ENCODE data around the gene RALGAPA2.

The RALGAPA2 gene

GRCh38 chr20:20454850-20455627 lies 257.4 kb downstream of the RALGAPA2 start:
- no peak for DNase-seq

- no peak for DNase-seq
Observed at GRCh38 chr20:20454367-20454766, 258.1 kb downstream of the RALGAPA2 start.

- peak; percentile 74 for DNase-seq
Observed at GRCh38 chr20:20452254-20452676, 260.2 kb downstream of the RALGAPA2 start.

- no peak for DNase-seq
Observed at GRCh38 chr20:20450521-20450920, 261.9 kb downstream of the RALGAPA2 start.

GRCh38 chr20:20448881-20449280 lies 263.6 kb downstream of the RALGAPA2 start:
- no peak for DNase-seq

- DNase-seq: no peak
Observed at GRCh38 chr20:20447196-20447595, 265.2 kb downstream of the RALGAPA2 start.

GRCh38 chr20:20446425-20447015 lies 265.9 kb downstream of the RALGAPA2 start:
- no peak for DNase-seq

GRCh38 chr20:20446001-20446400 lies 266.4 kb downstream of the RALGAPA2 start:
- no peak for DNase-seq

- no peak for DNase-seq
Observed at GRCh38 chr20:20443504-20443903, 268.9 kb downstream of the RALGAPA2 start.

GRCh38 chr20:20442466-20442865 lies 270.0 kb downstream of the RALGAPA2 start:
- DNase-seq: no peak

GRCh38 chr20:20440886-20441658 lies 271.4 kb downstream of the RALGAPA2 start:
- no peak for DNase-seq

GRCh38 chr20:20440481-20440880 lies 272.0 kb downstream of the RALGAPA2 start:
- DNase-seq: no peak

- no peak for DNase-seq
Observed at GRCh38 chr20:20439602-20440190, 272.7 kb downstream of the RALGAPA2 start.

GRCh38 chr20:20437314-20437713 lies 275.1 kb downstream of the RALGAPA2 start:
- no peak for DNase-seq

GRCh38 chr20:20436689-20437088 lies 275.8 kb downstream of the RALGAPA2 start:
- DNase-seq: no peak

GRCh38 chr20:20435453-20435852 lies 277.0 kb downstream of the RALGAPA2 start:
- no peak for DNase-seq

- no peak for DNase-seq
Observed at GRCh38 chr20:20432618-20433286, 279.7 kb downstream of the RALGAPA2 start.

- DNase-seq: no peak
Observed at GRCh38 chr20:20430066-20430465, 282.4 kb downstream of the RALGAPA2 start.

- no peak for DNase-seq
Observed at GRCh38 chr20:20428067-20428466, 284.4 kb downstream of the RALGAPA2 start.

GRCh38 chr20:20427227-20427864 lies 285.1 kb downstream of the RALGAPA2 start:
- DNase-seq: no peak

- DNase-seq: no peak
Observed at GRCh38 chr20:20426655-20426907, 285.9 kb downstream of the RALGAPA2 start.

GRCh38 chr20:20425823-20426654 lies 286.4 kb downstream of the RALGAPA2 start:
- DNase-seq: no peak

Measured in activated CD8-positive, alpha-beta memory T cell treated with anti-CD3 and anti-CD28 coated beads, Interleukin-2, amount 50 U/mL, for 48 hours (primary cell).